GM21619 (cell line): ENCODE measurements around the gene LRFN3.
"Not testable (repeated sequence)": the region's sequence is repeated elsewhere in the genome, so short reads cannot be mapped to it uniquely, and the experiment has no call there.

ENCODE experiments used
- ATAC-seq: cut with Tn5 transposase; IDR thresholded peaks from one replicate; pipeline ENCODE4 v1.9.1; 2021; ENCODE audit not compliant: unreplicated experiment

Gene LRFN3

DNA sequence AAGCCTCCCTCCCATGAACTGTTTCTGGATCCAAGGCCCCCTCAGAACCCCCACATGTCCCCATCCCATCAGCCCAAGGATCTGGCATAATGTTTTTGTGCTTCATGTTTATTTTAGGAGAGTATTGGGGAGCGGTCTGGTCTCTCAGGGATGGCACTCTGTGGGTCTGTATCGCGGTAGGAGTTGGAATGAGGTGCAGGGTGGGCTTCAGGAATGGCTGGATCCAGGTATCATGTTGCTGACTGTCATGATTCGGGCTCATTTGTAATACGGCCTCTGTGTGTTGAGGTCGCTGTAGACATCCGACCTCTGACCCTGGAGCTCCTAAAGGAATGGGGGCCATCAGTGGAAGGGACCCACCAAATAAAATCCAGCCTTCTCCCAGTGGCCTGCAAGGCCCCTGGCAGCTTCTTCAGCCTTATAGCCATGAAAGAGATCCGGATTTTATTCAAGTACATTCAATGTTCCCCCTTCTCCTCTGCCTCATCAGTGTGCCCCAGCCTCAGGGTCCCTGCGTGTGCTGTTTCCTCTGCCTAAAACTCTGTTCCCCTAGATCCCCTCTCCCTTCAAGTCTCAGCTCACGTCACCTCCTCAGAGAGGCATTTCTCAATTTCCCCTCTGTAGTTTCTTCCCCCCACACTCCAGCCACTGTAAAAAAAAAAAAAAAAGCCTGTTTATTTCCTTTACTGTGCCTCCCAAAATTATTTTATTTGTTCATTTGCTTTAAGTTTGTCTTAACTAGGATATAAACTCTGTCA is 31.7 kb upstream of the LRFN3 start:
- ATAC-seq = no peak

DNA sequence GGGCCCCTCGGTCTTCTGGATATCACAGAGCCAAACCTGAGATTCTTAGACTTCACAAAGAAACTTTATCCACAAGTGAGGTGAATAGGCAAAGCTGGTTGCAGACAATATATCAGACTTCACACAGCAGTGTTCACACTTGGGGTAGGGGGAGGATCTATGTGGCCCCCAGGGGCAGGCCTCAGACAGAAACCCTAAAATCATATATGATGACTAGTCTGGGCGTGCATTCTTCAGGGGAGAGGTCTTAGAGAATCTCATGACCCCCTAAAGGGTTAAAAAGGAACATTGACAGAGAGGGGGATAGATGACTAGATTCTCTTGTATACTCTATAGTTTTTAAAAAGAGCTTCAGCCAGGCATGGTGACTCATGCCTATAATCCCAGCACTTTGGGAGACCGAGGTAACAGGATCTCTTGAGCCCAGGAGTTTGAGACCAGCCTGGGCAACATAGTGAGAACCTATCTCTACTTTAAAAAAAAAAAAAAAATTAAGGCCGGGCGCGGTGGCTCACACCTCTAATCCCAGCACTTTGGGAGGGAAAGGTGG is 30.9 kb upstream of the LRFN3 start:
- no peak for ATAC-seq

DNA sequence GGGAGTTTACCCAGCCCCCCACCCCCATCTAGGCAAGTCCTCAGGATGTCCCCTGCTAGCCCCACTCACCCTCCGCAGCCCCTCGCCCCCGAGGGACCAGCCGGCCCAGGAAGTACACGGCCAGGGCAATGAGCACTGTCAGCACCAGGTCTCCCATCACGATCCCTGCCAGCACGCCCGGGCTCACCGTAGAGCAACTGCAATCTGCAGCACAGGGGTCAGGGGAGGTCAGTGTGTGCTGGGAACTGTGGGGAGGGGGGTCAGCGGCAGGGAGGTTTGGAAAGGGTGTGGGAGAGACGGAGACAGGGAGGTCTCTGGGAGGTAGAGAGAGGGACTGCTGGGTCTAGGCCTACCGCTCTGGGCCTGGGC is 28.8 kb upstream of the LRFN3 start:
- ATAC-seq = no peak

DNA sequence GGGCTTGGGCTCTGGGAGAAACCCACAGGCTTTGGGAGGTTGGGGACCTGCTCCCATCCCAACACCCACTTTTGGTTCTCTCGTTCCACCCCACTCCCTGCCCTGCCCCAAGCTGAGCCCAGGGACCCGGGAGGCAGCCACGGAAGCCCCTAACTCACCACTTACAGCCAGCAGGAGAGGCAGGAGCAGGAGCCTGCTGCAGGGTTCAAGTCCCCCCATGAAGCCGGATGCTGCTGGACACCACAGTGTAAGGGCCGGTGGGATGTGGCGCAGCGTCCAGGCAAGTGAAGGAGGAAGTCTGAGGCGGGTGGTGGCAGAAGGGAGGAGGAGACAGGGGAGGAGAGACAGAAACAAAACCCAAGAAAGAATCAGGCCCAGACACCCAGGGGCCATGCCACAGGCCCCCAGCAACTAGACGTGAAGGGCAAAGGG is 28.1 kb upstream of the LRFN3 start, which contains the start of gene TYROBP:
Gene TYROBP (minus strand): TSS at position 286 of the 432 bp plus-strand sequence. CDS start 67 bp downstream, at position 219.
- no peak for ATAC-seq

DNA sequence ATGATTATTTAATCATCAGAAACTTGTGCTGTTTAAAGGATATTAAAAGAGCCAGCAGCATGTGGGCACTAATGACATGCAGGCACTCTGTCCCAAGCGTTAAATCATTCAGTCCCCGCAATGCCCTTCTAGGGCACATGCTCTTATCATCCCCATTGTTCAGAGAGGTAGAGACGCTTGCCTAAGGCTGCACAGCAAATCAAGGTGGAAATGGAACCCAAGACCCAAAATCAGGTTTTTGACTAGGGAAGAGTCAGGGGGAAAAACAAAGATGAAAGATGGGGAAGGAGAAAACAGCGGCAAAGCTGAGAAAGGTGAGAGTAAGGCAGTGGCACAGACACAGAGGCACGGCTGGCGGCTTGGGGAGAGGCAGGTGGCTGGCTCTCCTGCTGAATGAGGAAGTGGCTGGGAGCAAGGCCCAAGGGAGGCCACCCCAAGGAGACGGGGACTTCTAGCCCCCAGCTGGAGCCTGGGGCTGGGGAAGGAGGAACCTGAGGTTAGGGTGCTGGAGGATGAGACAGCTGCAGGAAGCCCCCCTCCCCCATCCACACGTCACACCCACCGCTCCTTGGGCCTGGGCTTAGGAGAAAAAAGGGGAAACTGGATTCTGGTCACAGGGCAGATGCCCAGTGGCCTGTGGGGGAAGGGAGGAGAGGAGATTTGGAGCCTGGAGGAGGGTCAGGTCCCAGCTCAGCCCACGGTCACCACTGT is 27.0 kb upstream of the LRFN3 start:
- peak; percentile 34 for ATAC-seq

DNA sequence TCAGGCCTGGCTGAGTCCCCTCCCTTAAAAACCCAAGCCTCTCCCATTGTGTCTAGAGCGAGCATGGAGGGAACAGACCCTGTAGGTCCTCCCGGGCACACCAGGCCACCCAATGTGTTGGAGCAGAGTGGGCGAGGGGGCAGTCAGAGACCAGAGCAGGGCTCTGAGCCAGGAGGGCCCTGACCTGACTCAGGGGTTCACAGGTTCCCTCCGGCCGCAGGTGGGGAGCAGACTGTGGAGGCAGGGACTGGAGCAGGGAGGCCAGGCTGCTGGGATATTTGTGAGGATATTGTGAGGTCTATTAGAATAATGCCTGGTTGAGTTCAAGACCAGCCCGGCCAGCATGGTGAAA is 26.5 kb upstream of the LRFN3 start:
- no peak for ATAC-seq

DNA sequence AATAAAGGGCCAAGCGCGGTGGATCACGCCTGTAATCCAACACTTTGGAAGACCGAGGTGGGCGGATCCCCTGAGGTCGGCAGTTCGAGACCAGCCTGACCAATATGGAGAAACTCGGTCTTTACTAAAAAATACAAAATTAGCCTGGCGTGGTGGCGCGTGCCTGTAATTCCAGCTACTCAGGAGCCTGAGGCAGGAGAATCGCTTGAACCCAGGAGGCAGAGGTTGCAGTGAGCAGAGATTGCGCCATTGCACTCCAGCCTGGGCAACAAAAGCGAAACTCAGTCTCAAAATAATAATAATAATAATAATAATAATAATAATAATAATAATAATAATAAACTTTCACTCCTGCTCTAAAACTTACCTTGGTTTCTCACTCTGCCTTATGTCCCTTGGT is 25.8 kb upstream of the LRFN3 start:
- not testable (repeated sequence) for ATAC-seq

DNA sequence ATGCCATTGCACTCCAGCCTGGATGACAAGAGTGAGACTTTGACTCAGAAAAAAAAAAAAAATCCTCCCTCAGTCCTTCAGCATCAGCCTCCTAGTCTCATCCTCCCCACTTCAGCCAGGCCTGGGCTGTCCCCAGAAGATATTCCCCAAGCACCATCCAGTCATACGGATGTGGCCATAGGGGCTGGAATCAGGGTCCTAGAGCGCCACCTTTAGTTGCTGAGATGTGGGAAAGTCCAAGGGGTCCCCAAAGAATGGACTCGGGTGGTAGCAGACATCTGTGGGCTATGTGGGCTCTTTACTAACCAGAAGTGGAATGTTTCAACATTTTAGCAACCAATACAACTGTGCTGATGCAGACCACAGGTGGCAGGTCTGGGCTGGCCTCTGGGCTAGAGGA is 25.0 kb upstream of the LRFN3 start:
- ATAC-seq = no peak

DNA sequence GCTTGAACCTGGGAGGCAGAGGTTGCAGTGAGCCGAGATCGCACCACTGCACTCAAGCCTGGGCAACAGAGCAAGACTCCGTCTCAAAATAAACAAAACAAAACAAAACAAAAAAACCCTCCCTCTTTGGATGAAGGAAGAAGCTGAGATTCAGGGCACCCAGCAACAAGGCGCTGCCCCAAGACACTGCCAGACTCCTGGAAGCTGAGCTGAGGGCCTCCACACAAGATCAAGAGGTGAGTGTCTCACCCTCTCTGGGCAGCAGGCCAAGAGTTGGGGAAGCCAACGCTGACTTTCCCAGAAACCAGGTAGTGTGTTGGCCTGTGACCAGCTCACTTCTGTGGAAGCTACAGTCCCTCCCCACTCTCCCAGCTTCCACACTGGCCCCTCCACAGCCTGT is 24.4 kb upstream of the LRFN3 start:
- ATAC-seq = no peak

DNA sequence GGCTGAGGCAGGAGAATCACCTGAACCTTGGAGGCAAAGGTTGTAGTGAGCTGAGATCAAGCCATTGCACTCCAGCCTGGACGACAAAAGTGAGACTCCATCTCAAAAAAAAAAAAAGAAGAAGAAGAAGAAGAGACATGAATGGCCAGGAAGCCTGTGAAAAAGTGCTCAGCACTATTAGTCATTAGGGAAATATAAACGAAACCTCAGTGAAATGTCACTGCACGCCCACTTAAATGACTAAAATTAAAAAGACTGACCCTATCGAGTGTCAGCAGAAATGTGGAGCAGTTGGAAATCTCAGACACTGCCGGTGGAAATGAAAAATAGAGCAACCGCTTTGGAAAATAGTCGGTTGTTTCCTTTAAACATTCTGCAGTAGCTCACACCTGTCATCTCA is 22.6 kb upstream of the LRFN3 start:
- ATAC-seq = no peak

DNA sequence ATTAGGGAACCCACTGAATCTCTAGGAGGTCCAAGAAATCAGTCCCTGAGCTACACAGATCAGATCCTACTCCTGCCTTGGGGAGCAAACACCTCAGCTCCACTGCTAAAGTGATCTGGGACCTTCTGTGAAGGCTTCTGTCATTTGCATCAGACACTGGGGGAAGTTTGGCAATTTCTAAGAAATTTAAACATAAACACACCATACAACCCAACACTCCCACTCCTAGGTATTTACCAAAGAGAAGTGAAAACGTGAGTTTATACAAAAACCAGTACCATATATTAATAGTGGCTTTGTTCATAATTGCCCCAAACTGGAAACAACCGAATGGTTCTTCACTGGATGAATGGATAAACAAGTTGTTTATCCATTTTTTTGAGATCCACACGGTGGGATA is 20.7 kb upstream of the LRFN3 start:
- no peak for ATAC-seq

DNA sequence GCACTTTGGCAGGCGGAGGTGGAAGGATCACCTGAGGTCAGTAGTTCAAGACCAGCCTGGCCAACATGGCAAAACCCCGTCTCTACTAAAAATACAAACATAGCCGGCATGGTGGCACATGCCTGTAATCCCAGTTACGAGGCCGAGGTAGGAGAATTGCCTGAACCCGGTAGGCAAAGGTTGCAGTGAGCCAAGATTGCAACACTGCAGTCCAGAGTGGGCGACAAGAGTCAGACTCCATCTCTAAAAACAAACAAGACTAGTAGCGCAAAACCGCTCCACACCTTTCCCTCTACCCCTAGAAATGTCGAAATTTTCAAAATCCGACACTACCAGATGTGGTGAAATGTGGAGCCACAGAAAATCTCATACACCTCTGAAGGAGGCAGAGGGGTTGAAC is 16.9 kb upstream of the LRFN3 start:
- no peak for ATAC-seq

DNA sequence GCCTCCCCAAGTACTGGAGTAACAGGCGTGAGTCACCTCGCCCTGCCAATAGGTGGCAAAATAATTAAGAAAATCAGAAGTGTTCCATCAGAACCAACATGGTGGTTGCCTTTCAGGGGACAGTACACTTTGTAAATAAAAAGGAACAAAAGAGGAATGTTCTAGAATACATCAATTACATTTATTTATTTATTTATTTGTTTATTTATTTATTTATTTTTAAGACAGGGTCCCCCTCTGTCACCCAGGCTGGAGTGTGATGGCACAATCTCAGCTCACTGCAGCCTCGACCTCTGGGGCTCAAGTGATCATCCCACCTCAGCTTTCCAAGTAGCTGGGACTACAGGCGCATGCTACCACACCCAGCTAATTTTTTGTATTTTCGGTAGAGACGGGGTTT is 15.2 kb upstream of the LRFN3 start:
- no peak for ATAC-seq

DNA sequence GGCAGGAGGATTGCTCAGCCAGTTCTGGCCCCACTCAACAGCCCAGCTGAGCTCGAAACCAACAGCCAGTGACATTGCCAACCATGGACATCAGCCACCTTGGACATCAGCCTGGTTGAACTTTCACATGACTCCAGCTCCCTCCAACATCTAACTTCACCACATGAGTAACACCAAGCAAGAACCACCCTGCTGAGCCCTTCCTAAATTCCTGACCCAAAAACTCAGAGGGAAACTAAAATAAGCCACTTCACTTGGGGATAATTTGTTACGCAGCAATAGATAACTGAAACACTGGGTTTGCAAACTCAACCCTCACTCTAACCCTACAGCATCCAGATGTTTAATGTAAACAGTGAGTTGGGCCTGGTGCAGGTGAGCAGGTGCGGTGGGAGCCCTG is 10.7 kb upstream of the LRFN3 start:
- ATAC-seq = no peak

DNA sequence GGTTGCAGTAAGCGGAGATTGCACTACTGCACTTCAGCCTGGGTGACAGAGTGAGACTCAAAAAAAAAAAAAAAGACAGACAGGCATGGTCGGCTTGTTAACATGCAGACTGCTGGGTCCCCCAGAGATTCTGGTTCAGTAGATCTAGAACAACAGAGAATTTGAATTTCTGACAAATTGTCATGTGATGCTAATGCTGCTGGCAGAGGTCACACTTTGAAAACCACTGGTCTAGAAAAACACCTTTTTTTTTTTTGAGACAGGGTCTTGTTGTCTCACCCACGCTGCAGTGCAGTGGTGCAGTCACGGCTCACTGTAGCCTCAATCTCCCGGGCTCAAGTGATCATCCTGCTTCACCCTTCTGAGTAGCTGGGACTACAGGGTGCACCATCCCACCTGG is 7.7 kb upstream of the LRFN3 start:
- ATAC-seq = no peak

DNA sequence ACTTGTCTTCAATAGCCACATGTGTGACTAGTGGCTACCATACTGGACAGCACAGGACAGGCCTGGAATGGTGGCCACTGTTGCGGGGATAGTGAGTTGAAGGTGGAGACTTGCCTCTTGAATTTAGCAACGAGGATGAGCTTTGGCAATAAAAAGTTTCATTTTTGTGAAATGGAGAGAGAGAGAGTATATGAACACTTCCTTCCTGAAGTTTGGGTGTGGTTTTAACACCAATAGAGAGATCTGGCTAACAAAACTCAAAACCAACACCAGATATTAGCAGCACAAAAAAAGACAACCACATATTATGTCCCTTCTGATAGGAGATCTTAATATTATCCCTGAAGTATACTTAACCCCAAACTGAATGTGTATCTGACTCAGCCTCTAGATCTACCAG is 6.3 kb upstream of the LRFN3 start:
- no peak for ATAC-seq

DNA sequence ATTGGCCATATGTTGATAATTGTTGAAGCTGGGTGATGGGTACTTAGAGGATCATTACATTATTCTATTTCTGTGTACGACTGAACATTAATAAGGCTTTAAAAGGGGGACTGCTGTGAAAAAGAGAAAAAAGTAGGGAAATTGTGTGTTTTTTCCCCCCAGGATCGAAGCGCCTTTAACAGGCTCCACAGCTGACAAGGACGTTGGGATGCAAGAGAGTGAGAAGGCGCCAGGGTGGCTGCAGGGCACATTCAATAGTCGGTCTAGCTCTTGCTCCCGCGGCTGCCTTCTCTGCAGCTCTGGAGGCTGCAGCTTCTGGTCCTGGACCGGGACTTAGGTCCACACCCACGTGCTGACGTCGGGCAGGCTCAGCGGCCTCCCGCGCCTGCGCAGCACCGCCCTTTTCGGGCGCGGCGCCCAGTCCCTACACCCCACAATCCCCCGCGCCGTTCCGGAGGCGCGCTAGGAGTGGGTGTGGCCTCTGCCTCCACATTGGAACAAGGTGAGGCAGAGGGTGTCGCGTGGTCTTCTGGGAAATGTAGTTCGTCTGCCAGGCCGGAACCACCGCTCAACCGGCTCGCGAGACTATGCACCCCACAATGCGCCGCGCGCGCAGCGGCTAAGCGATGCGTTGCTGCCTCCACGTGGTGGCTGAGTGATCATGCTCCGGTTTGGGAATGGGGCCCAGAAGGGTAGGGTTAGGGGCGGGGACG is 4.9 kb upstream of the LRFN3 start:
- ATAC-seq = peak; percentile 87

DNA sequence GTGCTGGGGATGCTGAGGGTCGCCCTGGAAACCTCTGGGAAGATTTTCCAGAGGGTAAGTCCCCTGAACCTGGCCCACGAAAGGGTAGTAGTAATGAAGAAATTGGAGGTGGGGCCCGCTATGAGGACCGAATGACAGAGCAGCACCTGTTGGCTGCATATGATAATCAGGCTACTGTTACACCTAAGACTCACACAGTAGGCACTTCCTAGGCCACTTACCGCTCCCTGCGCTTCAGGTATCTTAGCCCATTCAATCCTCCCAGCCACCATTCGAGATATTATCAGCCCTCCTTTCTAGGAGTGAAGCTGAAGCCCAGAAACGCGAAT is 4.3 kb upstream of the LRFN3 start:
- ATAC-seq = no peak

DNA sequence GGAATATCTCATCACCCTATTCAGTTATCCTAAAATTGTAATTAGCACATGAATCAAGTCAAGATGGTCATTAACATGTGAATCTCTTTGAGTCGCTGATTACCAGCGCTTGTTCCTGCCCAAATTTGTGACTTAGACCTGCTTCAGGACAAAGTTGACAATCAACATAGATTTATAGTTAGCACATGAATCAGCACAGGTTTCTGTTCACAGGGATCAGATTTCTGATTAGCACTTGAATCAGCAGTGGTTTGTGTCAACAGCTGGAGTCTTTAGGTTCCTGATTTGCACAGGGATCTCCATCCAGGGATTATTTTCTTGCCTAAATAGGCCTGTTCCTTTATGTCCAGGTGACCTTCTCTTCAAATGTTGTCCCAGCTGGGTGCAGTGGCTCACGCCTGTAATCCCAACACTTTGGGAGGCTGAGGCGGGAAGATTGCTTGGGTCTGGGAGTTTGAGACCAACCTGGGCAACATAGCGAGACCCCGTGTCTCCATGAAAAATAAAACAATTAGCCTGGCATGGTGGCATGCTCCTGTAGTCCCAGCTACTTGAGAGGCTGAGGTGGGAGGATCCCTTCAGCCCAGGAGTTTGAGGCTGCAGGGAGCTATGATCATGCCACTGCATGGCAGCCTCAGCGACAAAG is 3.8 kb upstream of the LRFN3 start:
- no peak for ATAC-seq

DNA sequence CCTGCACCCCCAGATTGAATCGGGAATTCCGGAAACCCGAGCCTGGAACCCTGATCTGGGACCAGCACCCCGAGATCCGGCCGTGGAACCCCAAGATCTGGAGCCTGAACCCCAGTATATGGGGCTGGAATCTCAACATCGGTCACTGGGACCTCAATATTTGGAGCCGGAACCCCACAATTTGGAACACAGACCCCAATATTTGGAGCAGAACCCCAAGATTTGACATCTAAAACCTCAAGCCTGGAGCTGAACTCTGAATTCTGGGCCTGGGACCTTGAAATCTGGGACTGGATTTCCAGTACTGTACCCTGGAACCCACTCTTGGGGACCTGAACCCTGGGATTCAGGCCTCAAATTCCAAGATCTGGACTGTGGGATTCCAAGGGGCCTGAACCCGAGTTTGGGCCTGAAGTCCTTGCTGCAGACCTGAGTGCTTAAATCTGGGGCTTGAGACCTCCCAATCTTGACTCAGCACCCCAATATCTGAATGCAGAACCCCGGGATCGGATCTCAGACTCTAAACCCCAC is 629 bp downstream of the LRFN3 start:
- ATAC-seq = no peak
